ENCODE data around the gene CEP128.

CEP128 gene

GRCh38 chr14:80679273-80679672, 262.3 kb downstream of the CEP128 start:
- TF ChIP-seq CTCF (conservative IDR thresholded peaks at IDR 0.05; ENCODE audit: low read depth, low read length): no peak
- no peak overlapping the region for H3K4me3 ChIP-seq (ENCODE audit: low read depth, low read length)
- peak; percentile 15 for DNase-seq (ENCODE audit: low read depth)

GRCh38 chr14:80678436-80678835, 263.1 kb downstream of the CEP128 start:
- DNase-seq (ENCODE audit: low read depth): peak; percentile 22
- TF ChIP-seq CTCF (conservative IDR thresholded peaks at IDR 0.05; ENCODE audit: low read depth, low read length): no peak
- no peak overlapping the region for H3K4me3 ChIP-seq (ENCODE audit: low read depth, low read length)

- no peak for TF ChIP-seq CTCF (conservative IDR thresholded peaks at IDR 0.05; ENCODE audit: low read depth, low read length)
- DNase-seq (ENCODE audit: low read depth): no peak
- H3K4me3 ChIP-seq (ENCODE audit: low read depth, low read length): no peak overlapping the region
Observed at GRCh38 chr14:80669426-80669825, 272.1 kb downstream of the CEP128 start.

GRCh38 chr14:80664576-80664975, 277.0 kb downstream of the CEP128 start:
- H3K4me3 ChIP-seq (ENCODE audit: low read depth, low read length): no peak overlapping the region
- DNase-seq (ENCODE audit: low read depth): peak; percentile 62
- TF ChIP-seq CTCF (conservative IDR thresholded peaks at IDR 0.05; ENCODE audit: low read depth, low read length): no peak

- no peak for DNase-seq (ENCODE audit: low read depth)
- TF ChIP-seq CTCF (conservative IDR thresholded peaks at IDR 0.05; ENCODE audit: low read depth, low read length): no peak
- no peak overlapping the region for H3K4me3 ChIP-seq (ENCODE audit: low read depth, low read length)
Observed at GRCh38 chr14:80663541-80663940, 278.0 kb downstream of the CEP128 start.

- no peak for TF ChIP-seq CTCF (conservative IDR thresholded peaks at IDR 0.05; ENCODE audit: low read depth, low read length)
- DNase-seq (ENCODE audit: low read depth): no peak
- no peak overlapping the region for H3K4me3 ChIP-seq (ENCODE audit: low read depth, low read length)
Observed at GRCh38 chr14:80659783-80660182, 281.8 kb downstream of the CEP128 start.

GRCh38 chr14:80658733-80659132, 282.8 kb downstream of the CEP128 start:
- DNase-seq (ENCODE audit: low read depth): no peak
- no peak for TF ChIP-seq CTCF (conservative IDR thresholded peaks at IDR 0.05; ENCODE audit: low read depth, low read length)
- no peak overlapping the region for H3K4me3 ChIP-seq (ENCODE audit: low read depth, low read length)
